ENCODE data around the gene AURKAIP1. TPM values are rescaled to one million over a fixed set of nuclear protein-coding genes. Genes with fewer than 3 reads are reported as not detected.

AURKAIP1 gene
- total and polyA plus RNA-seq, 2 of the 13 experiments (the other 11 are each of a cell fraction or from before 2014, with no cell fraction given) = 69.5 to 175 TPM

- TF ChIP-seq THAP8 (CRISPR knock-in tag; IDR thresholded peaks at IDR 0.05; ENCODE audit: borderline replicate concordance) (peak; percentile 60; the same call in 1 of the 2 replicates), ARNT (IDR thresholded peaks at IDR 0.05) (no peak), ZBTB7B (CRISPR knock-in tag; IDR thresholded peaks at IDR 0.05) (peak; percentile 86), ZNF747 (CRISPR knock-in tag; IDR thresholded peaks at IDR 0.05; ENCODE audit: borderline replicate concordance) (peak; percentile 84; the same call in 1 of the 2 replicates), FOXO4 (CRISPR knock-in tag; conservative IDR thresholded peaks at IDR 0.05) (no peak), POLR2G (IDR thresholded peaks at IDR 0.05; ENCODE audit: low read depth, low read length) (peak; percentile 69), ZNF331 (CRISPR knock-in tag; IDR thresholded peaks at IDR 0.05) (peak; percentile 95), U2AF2 (IDR thresholded peaks at IDR 0.05; ENCODE audit: low read depth, low read length) (no peak), TFDP2 (CRISPR knock-in tag; IDR thresholded peaks at IDR 0.05) (peak; percentile 58; the same call in 1 of the 2 replicates), ZNF17 (CRISPR knock-in tag; IDR thresholded peaks at IDR 0.05) (no peak), ZNF552 (CRISPR knock-in tag; IDR thresholded peaks at IDR 0.05; ENCODE audit: borderline replicate concordance) (peak; percentile 76; the same call in 1 of the 2 replicates), ARHGAP35 (CRISPR knock-in tag; IDR thresholded peaks at IDR 0.05; ENCODE audit: borderline replicate concordance) (no peak), SNAPC5 (CRISPR knock-in tag; IDR thresholded peaks at IDR 0.05; ENCODE audit: borderline replicate concordance) (no peak), ZSCAN21 (CRISPR knock-in tag; IDR thresholded peaks at IDR 0.05; ENCODE audit: borderline replicate concordance) (peak; percentile 89), FUBP1 (CRISPR knock-in tag; IDR thresholded peaks at IDR 0.05; ENCODE audit: borderline replicate concordance) (no peak; the same call in 1 of the 2 replicates), KLF13 (CRISPR knock-in tag; IDR thresholded peaks at IDR 0.05) (no peak), ZNF253 (CRISPR knock-in tag; IDR thresholded peaks at IDR 0.05; ENCODE audit: borderline replicate concordance) (no peak), HNRNPH1 (optimal IDR thresholded peaks at IDR 0.05; ENCODE audit: low read depth, low read length) (no peak), BCL6 (CRISPR knock-in tag; IDR thresholded peaks at IDR 0.05) (peak; percentile 95), AGO1 (IDR thresholded peaks at IDR 0.05; ENCODE audit: low read depth, low read length, poor library complexity, severe bottlenecking) (peak; percentile 72), BCL3 (CRISPR knock-in tag; IDR thresholded peaks at IDR 0.05) (peak; percentile 70; the same call in 1 of the 2 replicates), SOX5 (CRISPR knock-in tag; IDR thresholded peaks at IDR 0.05; ENCODE audit: borderline replicate concordance) (peak; percentile 92)
Measured at GRCh38 chr1:1400576-1401456, 25.8 kb upstream of the AURKAIP1 start (continued).
